GM12878 (cell line): ENCODE data around the gene DHDDS. TPM values are rescaled to one million over a fixed set of nuclear protein-coding genes. Genes with fewer than 3 reads are reported as not detected.

ENCODE experiments used
- ATAC-seq: fragments of 200-7000 bp; cut with Tn5 transposase; 3 replicates; pipeline ENCODE4 v1.9.1; 2020; ENCODE audit warnings: mild to moderate bottlenecking, moderate library complexity
- BruUV-seq: library from RNA; stranded (reverse); fragments of 400-500 nt; replicated peaks from 2 replicates; lab custom pipeline; 2021; lab: Mats Ljungman, UMichigan
- CTCF ChIA-PET: fragments of 300-600 bp; sonication (Branson Sonifier 250); formaldehyde crosslinking; extraction: SDS; loops from one replicate; lab custom pipeline; 2021; ENCODE audit warnings: inconsistent platforms; lab: Yijun Ruan, JAX
- POLR2A ChIA-PET: fragments of 350-600 bp; formaldehyde crosslinking; extraction: SDS; loops from one replicate; lab custom pipeline; 2021; ENCODE audit warnings: inconsistent platforms; lab: Charles Lee
- RAD21 ChIA-PET: fragments of 300-600 bp; sonication (Branson Sonifier 250); formaldehyde crosslinking; loops from one replicate; lab custom pipeline; 2023; ENCODE audit warnings: antibody characterized with exemption; ENCODE audit not compliant: unreplicated experiment; lab: Charles Lee
- SMC1A ChIA-PET: fragments of 300-600 bp; sonication (Branson Sonifier 250); formaldehyde crosslinking; loops from one replicate; lab custom pipeline; 2023; ENCODE audit not compliant: unreplicated experiment, uncharacterized antibody; lab: Charles Lee
- DNase-seq: peaks from one replicate; pipeline ENCODE4 v3.0.0-alpha.2; 2011; ENCODE audit warnings: low read depth, low spot score
- FAIRE-seq: peaks from 3 replicates; lab custom pipeline; 2011; peaks lifted over from hg19 to GRCh38; lab: Jason Lieb, UNC
- H2AFZ ChIP-seq: 2 replicates; pipeline ENCODE4 v1.6.0; 2011; ENCODE audit warnings: low read depth, low read length, control low read depth; ENCODE audit not compliant: control insufficient read depth
- H3K27ac ChIP-seq: 2 replicates; pipeline ENCODE4 v1.5.1; 2011; ENCODE audit warnings: control low read depth; ENCODE audit not compliant: control insufficient read depth, insufficient read depth
- H3K27me3 ChIP-seq, 2 experiments: replicated peaks in 1 of 2; 2 replicates each; pipeline versions ENCODE4 v1.6.0 to v1.6.1; 2011; ENCODE audit warnings: low read length in 1 of 2; ENCODE audit not compliant: control insufficient read depth in 2 of 2, insufficient read depth in 2 of 2
- H3K36me3 ChIP-seq, 2 experiments: 2 replicates each; pipeline ENCODE4 v1.5.1; 2011; ENCODE audit warnings: low read length in 1 of 2; ENCODE audit not compliant: control insufficient read depth in 2 of 2, insufficient read depth in 2 of 2
- H3K4me1 ChIP-seq: 2 replicates; pipeline ENCODE4 v1.6.1; 2011; ENCODE audit warnings: mild to moderate bottlenecking, low read length, moderate library complexity, mixed read lengths; ENCODE audit not compliant: control insufficient read depth, insufficient read depth
- H3K4me2 ChIP-seq: 2 replicates; pipeline ENCODE4 v1.6.0; 2011; ENCODE audit warnings: control low read depth; ENCODE audit not compliant: control insufficient read depth, insufficient read depth
- H3K4me3 ChIP-seq: fragments of 200-600 bp; sonication (generic); 2 replicates; pipeline ENCODE4 v1.5.1; 2016
- H3K79me2 ChIP-seq: 2 replicates; pipeline ENCODE4 v1.6.0; 2011; ENCODE audit warnings: low read length; ENCODE audit not compliant: control insufficient read depth, insufficient read depth
- H3K9ac ChIP-seq: 2 replicates; pipeline ENCODE4 v1.8.0; 2011; ENCODE audit warnings: low read length, control low read depth, mixed read lengths; ENCODE audit not compliant: control insufficient read depth, insufficient read depth
- H3K9me3 ChIP-seq: replicated peaks from 3 replicates; pipeline ENCODE4 v1.5.1; 2011; ENCODE audit warnings: mild to moderate bottlenecking, low read length; ENCODE audit not compliant: control insufficient read depth, insufficient read depth
- H4K20me1 ChIP-seq: 2 replicates; pipeline ENCODE4 v1.6.0; 2011; ENCODE audit not compliant: control insufficient read depth, insufficient read depth
- HDAC2 ChIP-seq: fragments of 200-600 bp; sonication (generic); IDR thresholded peaks from 2 replicates; pipeline ENCODE4 v1.6.1; 2017
- KDM1A ChIP-seq: fragments of 200-600 bp; sonication (generic); IDR thresholded peaks from 2 replicates; pipeline ENCODE4 v1.6.1; 2016; ENCODE audit warnings: borderline replicate concordance
- MEF2A ChIP-seq: IDR thresholded peaks from 2 replicates; pipeline ENCODE4 v1.6.1; 2011; ENCODE audit warnings: low read depth, mild to moderate bottlenecking, low read length, moderate library complexity; ENCODE audit not compliant: insufficient read depth
- MTA3 ChIP-seq: IDR thresholded peaks from 2 replicates; pipeline ENCODE4 v1.6.1; 2012; ENCODE audit warnings: low read length, inconsistent platforms, borderline replicate concordance
- SMAD5 ChIP-seq: IDR thresholded peaks from 2 replicates; pipeline ENCODE4 v1.6.1; 2016; ENCODE audit warnings: antibody characterized with exemption, low read depth
- SPI1 ChIP-seq: IDR thresholded peaks from 2 replicates; pipeline ENCODE4 v1.6.1; 2011; ENCODE audit warnings: low read depth, mild to moderate bottlenecking, low read length, moderate library complexity, borderline replicate concordance; ENCODE audit not compliant: insufficient read depth
- STAT3 ChIP-seq: IDR thresholded peaks from 2 replicates; pipeline ENCODE4 v1.6.1; 2011; ENCODE audit warnings: low read depth, low read length, improper control_type of control experiment
- WRNIP1 ChIP-seq: IDR thresholded peaks from 2 replicates; pipeline ENCODE4 v1.6.1; 2011; ENCODE audit warnings: low read depth, low read length, improper control_type of control experiment, borderline replicate concordance
- ZBED1 ChIP-seq: IDR thresholded peaks from 2 replicates; pipeline ENCODE4 v1.6.1; 2016; ENCODE audit warnings: borderline replicate concordance
- ZNF217 ChIP-seq: fragments of 450-650 bp; IDR thresholded peaks from 2 replicates; pipeline ENCODE4 v1.6.1; 2017; ENCODE audit warnings: antibody characterized with exemption, mild to moderate bottlenecking
- ZNF687 ChIP-seq: fragments of 450-650 bp; IDR thresholded peaks from 2 replicates; pipeline ENCODE4 v1.6.1; 2017; ENCODE audit warnings: mild to moderate bottlenecking, moderate library complexity
- WGBS: methylation state at CpG from one replicate; pipeline ENCODE4 v1.1.6; 2016; ENCODE audit warnings: low lambda C conversion rate; ENCODE audit not compliant: insufficient replicate concordance, insufficient coverage; ENCODE audit errors: missing lambda C conversion rate; 5-methylcytosine and 5-hydroxymethylcytosine counted together
- in situ Hi-C: fragments of 300-500 bp; cut with MboI; formaldehyde crosslinking; loops from 9 replicates; pipeline ENCODE4 v1.14.3; 2018; ENCODE audit warnings: mixed read lengths
- intact Hi-C: fragments of 100-400 bp; cut with micrococcal nuclease; formaldehyde crosslinking; loops from one replicate; pipeline ENCODE4 v1.14.2; 2022; ENCODE audit not compliant: unreplicated experiment
- polyA plus RNA-seq, 11 experiments: library from polyadenylated mRNA; depleted of rRNA in 4 of 11; unstranded in 6 of 11; stranded (reverse) in 5 of 11; fragments of >200 nt; fragmentation: Nextera tagmentation in 4 of 11; fragmentation: Illumina TruSeq in 1 of 11; extraction: Ambion mirVana in 4 of 11; extraction: Trizol in 1 of 11; gene quantifications; 1 replicate in 1 of 11; 2 replicates in 10 of 11; pipeline versions ENCODE4 v1.2.1 to v1.2.3, GENCODE V29; 2011 to 2016; ENCODE audit warnings: inconsistent platforms in 2 of 11, missing spikeins in 2 of 11, low read depth in 1 of 11
- total RNA-seq, 4 experiments: library from RNA; depleted of rRNA in 3 of 4; stranded (reverse); fragments of >200 nt in 3 of 4; fragmentation: Illumina TruSeq in 1 of 4; extraction: Trizol in 1 of 4; gene quantifications; 2 replicates each; pipeline versions ENCODE4 v1.2.1 to v1.2.3, GENCODE V29; 2013 to 2021

Gene DHDDS
- total and polyA plus RNA-seq, 10 of the 15 experiments (the other 5 are each of a cell fraction or from before 2014, with no cell fraction given) = 22.7 to 47.5 (median 36.4) TPM

GRCh38 chr1:26493267-26493666, 61.1 kb downstream of the DHDDS start:
- no peak for FAIRE-seq
- ChIA-PET RAD21 (no interaction called here), CTCF (no interaction called here), SMC1A (no interaction called here), POLR2A (no interaction called here)
- no peak for DNase-seq
- TF ChIP-seq SPI1 (peak; percentile 64; the same call in 1 of the 2 replicates), MTA3 (no peak)
- Histone ChIP-seq H2AFZ (no peak overlapping the region), H3K27ac (no peak overlapping the region), H3K9ac (no peak overlapping the region), H3K36me3 (no peaks in the 10 kb centered on the region), H3K27me3 (no peaks in the 10 kb centered on the region), H3K9me3 (no peaks in the 10 kb centered on the region), H3K79me2 (no peaks in the 10 kb centered on the region), H3K4me3 (no peak overlapping the region), H4K20me1 (no peaks in the 10 kb centered on the region), H3K4me1 (peaks cover 11% of the 10 kb centered on the region), H3K4me2 (no peak overlapping the region)
- in situ Hi-C loops (no loop called here), intact Hi-C loops (no loop called here)
- no TSS peak for BruUV-seq
- 0% methylated on average over 3 of the region's 3 CpGs for WGBS
- ATAC-seq = peak; percentile 60

GRCh38 chr1:26493938-26494337, 61.8 kb downstream of the DHDDS start:
- H3K27ac ChIP-seq = no peak overlapping the region
- no peak overlapping the region for H2AFZ ChIP-seq
- H3K4me1 ChIP-seq = peaks cover 11% of the 10 kb centered on the region
- FAIRE-seq (no peak), ATAC-seq (no peak), DNase-seq (no peak)
- H4K20me1 ChIP-seq = no peaks in the 10 kb centered on the region
- H3K9ac ChIP-seq = no peak overlapping the region
- 98% methylated on average over 3 of the region's 3 CpGs for WGBS
- SMC1A ChIA-PET = no interaction called here
- no peaks in the 10 kb centered on the region for H3K79me2 ChIP-seq
- H3K4me3 ChIP-seq = no peak overlapping the region
- no peaks in the 10 kb centered on the region for H3K27me3 ChIP-seq
- CTCF ChIA-PET = no interaction called here
- in situ Hi-C loops (no loop called here), intact Hi-C loops (no loop called here)
- no peaks in the 10 kb centered on the region for H3K9me3 ChIP-seq
- POLR2A ChIA-PET = interaction anchor here (0.6 kb wide), 2 partner anchors 51 to 374 kb away, joined by 3 to 6 read pairs; no protein-coding TSS in a partner anchor
- BruUV-seq = no TSS peak
- RAD21 ChIA-PET = no interaction called here
- no peaks in the 10 kb centered on the region for H3K36me3 ChIP-seq
- no peak overlapping the region for H3K4me2 ChIP-seq
- no peak for TF ChIP-seq ZBED1
- TF ChIP-seq SMAD5 = no peak
- no peak for TF ChIP-seq KDM1A
- no peak for TF ChIP-seq ZNF217
- TF ChIP-seq WRNIP1 = no peak
- TF ChIP-seq HDAC2 = no peak
- no peak for TF ChIP-seq ZNF687
- no peak for TF ChIP-seq STAT3
- TF ChIP-seq MEF2A = no peak
